RPMI8226 (cell line): ENCODE data around the gene CRAMP1.

ENCODE experiments used
- DNase-seq: peaks from one replicate; pipeline ENCODE4 v3.0.0-alpha.2; 2015

The CRAMP1 gene

DNA sequence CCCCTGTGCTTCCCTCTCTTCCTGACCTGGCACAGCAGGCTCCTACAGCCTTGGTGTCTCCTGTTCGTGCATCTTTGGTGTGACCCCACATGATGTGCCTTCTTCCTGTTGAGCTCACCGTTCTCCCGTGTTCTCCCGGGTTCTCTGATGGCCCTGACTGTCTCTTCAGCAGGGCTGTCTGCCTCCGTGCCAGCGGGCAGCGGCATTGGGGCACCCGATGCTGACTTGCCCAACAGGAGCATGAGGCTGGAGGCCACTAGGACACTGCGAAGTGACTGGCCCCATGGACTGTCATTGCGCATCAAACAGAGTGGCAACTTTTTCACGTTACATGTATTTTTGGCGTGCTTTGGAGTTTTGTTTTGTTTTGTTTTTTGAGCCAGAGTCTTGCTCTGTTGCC is 22.4 kb downstream of the CRAMP1 start:
- DNase-seq, result no peak

DNA sequence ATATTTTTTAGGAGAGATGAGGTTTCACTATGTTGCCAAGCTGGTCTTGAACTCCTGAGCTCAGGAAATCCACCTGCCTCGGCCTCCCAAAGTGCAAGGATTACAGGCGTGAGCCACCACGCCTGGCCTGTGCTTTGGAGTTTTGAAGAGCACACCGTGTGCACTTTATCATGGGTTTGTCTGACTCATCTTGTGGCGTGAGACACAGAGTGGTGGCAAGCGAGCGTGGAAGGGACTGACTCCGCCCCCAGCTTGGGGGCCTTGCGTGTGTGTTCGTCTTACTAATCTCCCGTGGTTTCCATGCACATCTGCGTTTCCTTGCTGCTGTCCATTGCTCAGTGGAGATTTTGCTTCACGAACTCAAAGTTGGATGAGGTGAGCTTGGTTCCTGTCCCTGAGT is 22.9 kb downstream of the CRAMP1 start:
- DNase-seq, result no peak

DNA sequence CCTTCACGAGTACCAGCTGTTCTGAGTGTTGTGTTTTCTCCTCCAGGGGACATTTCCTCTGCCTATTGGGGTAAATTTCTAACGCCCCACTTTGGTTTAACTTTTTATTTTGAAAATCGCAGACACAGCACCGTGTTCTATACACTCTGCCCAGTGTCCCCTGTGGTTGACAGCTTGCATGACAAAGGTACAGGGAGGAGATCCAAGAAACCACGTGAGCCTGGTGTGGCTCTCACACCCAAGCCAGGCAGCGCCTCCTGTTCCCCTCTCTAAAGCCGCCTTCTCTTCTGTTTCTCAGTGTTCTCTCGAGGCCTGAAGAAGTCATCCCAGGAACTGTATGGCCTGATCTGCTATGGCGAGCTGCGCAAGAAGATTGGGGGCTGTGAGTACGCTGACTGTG is 25.4 kb downstream of the CRAMP1 start:
- no peak for DNase-seq

DNA sequence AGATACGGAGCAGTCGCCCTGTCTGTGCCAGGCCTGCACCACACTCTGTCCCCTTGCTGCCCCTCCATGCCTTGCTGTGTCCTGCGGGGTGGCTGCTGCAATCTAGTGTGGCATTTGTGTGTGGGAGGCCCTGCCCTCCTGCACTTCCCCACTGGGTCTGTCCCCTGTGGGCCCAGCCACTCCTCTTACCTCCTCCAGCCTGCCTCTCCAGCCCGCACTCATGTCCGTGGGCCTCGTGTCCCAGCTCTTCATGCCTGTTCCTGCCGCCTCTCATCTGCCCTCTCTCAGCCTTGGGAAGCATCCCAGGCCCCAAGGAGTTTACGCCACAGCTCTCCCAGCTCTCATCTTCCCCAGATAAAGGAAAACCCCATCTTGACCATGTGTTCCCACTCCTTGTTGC is 26.6 kb downstream of the CRAMP1 start:
- no peak for DNase-seq

DNA sequence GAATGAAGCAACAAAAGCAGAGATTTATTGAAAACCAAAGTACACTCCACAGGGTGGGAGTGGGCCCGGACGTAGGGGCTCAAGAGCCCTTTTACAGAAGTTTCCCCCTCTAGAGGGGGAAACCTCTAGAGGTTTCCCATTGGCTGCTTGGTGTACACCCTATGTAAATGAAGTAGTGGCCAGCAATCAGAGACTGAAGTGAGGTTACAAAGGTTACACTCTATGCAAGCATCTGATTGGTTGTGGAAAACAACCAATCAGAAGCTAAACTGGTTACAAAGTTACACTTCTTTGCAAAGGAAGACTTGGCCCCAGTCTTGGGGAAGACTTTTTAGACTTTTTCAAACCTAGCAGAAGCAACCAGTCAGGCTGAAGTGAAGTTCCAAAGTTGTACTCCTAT is 27.1 kb downstream of the CRAMP1 start:
- no peak for DNase-seq

DNA sequence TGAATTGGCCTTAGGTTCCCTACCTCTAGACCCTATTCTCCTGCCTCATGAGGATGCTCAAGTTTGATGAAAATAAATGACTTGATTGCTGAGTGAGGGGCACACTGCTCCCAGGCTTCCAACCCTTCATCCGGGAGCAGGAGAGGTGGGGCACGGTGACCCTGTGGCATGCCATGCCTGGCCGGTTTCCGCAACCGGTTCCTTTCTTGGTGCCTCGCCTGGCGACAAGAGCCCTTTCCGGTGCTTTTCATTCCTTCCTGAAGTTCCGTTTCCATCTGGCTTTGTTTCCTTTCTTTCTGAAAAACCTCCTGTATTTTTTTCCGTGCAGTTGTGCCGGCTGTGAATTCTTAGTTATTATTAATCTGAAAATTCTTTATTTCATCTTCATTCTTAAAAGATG is 27.7 kb downstream of the CRAMP1 start:
- no peak for DNase-seq

DNA sequence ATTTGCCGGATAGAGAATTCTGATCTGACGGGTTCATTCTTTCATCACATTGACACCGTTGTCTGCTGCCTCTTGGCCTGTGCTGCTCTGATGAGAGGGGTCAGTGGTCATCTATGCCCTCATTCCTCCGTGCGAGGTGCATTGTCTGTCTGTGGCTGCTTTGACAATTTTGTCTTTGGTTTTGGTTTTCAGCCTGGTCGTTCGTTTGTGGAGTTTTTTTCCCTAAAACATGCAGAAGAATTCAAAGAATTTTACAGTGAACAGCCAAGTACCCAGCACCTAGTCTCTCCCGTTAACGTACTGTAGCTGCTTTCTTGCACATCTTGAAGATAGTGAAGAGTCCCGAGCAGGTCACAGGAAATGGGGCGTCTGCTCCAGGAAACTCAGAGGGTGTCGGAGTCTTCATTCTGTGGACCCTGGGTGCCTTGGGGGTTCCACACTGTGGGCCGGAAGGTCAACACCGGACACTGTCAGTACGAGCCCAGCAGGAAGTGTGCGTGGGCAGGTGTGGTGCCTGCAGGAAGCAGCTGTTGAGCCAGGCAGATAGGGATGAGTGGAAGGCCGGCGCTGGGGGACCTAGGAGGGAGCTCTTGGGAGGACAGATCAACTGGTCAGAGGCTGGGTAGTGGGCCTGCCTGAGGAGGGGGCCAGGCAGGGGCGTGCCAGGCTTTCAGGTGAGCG is 28.2 kb downstream of the CRAMP1 start:
- DNase-seq, result no peak

DNA sequence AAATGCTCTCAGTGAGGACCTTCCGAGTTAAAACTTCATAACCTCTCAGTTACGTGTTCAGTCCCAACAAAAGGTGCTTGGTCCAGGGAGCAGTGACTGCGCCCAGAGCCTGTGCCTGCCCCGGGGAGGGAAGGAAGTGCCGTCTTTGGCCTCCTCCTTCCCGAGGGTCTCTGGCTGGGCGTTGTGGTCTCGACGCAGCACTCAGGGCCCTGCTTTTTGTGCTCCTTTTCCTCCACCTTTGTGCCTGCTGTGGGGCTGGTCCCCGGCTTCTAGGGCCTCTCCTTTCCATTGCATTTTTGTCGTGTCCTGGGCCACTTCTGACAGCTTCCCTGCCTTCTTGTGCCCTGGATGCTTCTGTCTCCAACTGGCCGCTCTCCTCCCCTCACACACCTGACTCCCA is 29.1 kb downstream of the CRAMP1 start:
- no peak for DNase-seq

DNA sequence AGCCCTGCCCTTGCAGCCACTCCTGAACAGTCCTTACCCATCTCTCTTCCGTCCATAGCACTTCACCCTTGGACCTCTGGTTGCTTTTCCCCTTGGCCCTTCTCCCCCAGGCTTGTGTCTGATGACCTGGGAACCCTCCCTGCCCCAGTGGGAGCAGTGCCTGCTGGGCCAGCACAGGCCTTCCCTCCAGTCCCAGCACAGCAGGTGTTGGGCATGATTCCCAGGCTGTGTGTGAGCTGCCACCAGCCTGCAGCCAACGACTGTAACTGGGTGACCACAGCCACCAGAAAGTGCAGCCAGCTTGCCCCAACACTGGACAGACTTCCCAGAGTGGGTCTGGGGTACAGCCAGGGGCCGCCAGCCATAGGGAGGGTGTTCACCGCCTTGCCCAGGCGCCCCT is 30.0 kb downstream of the CRAMP1 start:
- no peak for DNase-seq

DNA sequence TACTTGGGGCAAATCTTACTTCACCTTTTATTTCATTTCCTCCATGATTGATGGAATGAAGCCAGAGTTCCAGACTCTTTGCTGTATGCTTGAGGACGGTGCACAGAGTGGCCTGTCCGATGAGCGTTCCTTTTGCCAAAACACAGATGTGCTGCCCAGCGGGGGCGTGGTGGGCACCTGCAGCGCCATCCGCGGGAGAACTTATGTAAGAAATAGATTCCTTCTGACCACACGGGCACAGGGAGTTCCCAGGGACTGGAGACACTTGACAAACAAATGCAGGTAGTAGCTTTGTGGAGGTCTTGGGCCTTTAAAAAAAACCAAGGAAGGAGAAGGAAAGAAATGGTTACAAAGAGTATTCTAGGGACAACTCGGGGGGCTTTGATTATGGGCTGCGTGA is 30.6 kb downstream of the CRAMP1 start:
- no peak for DNase-seq

DNA sequence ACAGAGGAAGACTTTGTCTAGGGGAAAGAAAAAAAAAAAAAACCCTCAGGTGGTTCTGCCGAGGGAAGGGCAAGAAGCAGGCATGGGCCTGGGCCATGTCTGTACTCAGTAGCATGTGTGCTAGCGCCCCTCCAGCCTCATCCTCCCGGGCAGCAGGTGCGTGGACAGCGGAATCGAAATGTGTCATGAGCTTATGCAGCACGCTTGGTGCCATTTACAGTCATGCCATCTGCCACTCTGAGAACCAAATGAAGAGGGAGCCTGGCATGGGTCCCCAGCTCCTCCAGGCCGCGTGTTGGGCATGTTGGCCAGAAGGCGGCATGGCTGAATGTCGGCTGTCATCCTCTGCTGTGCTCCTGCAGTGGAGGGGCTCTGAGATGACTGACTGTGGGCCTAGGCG is 31.4 kb downstream of the CRAMP1 start:
- DNase-seq, result no peak

DNA sequence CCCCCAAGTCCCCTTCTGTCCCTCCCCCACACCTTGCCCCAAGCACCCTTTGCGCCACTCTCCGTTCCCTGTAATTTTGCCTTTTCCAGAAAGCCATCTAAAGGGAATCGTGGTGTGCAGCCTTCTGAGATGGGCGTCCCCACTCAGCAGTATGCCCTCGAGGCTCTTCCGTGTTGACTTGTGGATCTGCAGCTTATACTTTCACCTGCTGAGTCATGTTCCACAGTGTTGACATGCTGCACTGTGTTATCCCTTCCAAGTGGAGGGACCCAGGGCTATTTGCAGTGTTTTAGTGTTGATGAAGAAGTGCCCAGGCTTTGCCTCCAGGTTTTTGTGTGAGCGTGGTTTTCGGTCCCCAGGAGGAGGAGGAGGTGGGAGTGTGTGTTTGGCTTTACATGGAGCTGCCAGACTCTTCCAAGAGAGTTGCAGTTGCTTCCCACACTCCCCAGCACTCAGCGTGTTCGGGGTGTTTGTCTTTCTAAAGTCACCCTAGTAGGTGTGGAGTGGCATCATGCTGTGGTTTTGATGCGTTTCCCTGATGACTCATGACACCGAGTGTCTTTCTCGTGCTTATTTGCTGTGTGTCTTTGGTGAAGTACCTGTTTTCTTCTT is 33.9 kb downstream of the CRAMP1 start:
- DNase-seq, result no peak

DNA sequence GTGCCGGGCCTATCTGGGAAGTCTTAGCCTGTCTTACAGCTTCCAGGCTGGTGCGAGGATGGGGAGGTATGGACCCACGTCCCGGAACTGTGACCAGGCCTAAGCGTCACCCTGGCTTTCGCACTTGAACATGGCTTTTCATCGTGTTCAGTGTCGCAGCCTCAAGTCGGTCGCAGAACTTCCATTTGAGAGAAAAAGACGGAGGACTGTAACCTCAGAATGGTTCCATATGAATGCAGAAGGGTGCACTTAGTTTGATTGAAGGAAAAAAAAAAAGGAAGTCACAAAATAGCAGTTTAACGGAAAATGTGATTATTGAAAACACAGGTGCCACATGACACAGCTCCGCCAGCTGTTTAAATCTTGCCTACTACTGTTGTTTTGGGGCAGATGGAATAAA is 35.7 kb downstream of the CRAMP1 start:
- no peak for DNase-seq

DNA sequence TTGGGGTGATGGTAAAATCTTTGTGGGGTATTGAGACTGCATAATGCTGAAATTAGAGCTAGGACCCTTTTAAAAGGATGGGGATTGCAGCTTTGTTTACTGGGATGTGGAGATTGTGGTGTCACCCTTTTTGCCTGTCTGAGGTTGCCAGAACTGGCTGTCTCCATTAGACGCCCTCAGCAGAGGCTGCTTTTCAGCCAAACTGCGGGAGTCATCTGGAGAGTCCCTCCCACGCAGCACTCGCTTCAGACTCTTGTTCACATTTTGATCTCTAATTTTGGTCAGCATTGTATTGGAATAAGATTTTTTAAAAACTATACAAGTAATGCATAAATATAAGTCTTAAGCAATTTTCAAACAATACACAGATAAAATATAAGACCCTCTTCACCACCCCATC is 38.0 kb downstream of the CRAMP1 start:
- no peak for DNase-seq

DNA sequence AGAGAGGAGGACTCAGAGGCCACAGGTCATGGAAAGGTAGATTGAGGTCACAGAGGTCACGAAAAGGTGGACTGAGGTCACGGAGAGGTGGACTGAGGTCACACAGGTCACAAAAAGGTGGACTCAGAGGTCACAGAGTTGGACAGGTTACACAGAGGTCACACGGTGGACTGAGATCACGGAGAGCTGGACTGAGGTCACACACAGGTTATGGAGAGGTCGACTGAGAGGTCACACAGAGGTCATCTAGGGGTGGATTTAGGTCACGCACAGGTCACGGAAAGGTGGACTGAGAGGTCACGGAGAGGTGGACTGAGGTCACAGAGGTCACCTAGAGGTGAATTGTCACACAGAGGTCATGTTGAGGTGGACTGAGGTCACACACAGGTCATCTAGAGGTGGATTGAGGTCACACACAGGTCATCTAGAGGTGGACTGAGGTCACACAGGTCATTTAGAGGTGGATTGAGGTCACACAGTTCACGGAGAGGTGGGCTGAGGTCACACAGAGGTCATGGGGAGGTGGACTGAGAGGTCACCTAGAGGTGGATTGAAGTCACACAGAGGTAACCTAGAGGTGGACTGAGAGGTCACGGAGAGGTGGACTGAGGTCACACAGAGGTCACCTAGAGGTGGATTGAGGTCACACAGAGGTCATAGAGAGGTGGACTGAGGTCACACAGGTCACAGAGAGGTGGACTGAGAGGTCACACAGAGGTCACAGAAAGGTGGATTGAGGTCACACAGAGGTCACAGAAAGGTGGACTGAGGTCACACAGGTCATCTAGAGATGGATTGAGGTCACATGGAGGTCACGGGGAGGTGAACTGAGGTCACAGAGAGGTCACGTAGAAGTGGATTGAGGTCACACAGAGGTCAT is 39.2 kb downstream of the CRAMP1 start:
- DNase-seq, result peak; percentile 16

DNA sequence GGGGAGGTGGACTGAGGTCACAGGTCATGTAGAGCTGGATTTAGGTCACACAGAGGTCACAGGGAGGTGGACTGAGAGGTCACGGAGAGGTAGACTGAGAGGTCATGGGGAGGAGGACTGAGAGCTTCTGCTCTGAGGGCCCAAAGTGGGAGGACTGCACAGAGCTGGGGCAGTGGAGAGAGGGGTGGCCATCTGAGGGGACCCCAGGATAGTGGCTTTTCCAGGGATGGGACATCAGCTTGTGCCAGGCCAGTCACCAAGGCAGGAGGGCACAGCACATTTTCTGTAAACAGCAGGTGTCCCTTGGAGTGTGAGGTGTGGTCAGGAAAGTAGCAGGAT is 39.8 kb downstream of the CRAMP1 start:
- DNase-seq, result no peak

DNA sequence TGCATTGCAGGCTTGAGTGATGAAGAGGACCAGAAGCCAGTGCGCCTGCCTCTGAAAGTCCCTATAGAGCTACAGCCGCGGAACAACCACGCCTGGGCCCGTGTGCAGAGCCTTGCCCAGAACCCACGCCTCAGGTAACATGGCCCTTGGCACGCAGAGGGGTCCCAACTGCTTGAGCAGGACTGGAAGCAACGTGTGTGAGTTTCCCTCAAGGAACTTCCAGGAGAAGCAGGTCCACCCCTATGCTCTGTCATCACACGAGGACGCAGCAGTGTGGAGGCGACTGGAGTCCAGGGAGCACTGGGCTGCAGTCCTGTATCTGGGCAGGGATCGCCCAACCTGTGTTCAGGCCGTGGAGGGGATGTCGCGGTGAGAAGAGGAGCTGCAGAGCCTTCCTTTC is 40.9 kb downstream of the CRAMP1 start:
- no peak for DNase-seq

DNA sequence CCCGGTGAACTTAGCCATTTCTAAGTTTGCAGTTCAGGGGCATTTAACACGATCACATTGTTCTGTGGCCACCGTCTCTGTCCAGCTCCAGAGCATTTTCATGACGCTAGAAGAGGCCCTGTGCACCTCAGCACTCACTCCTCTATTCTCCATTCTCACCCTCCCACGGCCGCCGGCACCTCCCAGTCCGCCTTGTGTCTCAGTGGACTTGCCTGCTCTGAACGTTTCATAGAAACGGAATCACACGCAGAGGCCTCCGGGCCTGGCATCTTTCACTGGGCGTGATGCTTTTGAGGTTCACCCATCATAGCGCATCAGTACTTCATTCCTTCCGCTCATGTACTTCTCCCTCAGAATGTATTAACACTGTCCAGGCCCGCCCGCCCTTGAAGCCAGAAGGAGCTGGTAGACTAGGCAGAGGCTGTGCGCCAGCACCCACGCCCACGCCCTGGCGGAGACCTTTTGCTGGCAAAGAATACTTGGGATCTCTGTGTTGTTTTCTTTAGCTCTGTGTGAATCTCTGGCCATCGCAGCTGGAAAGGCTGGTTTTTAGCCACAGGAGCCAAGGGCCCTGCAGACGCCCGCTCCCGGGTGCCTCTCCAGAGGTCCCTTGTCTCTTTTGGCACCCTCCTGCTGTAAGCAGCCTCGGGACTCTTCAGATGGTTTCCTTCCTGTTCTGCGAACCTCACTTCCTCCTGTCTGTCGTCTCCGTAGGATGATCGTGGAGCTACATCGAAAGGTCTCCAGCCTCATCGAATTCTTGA is 42.5 kb downstream of the CRAMP1 start:
- DNase-seq, result no peak

DNA sequence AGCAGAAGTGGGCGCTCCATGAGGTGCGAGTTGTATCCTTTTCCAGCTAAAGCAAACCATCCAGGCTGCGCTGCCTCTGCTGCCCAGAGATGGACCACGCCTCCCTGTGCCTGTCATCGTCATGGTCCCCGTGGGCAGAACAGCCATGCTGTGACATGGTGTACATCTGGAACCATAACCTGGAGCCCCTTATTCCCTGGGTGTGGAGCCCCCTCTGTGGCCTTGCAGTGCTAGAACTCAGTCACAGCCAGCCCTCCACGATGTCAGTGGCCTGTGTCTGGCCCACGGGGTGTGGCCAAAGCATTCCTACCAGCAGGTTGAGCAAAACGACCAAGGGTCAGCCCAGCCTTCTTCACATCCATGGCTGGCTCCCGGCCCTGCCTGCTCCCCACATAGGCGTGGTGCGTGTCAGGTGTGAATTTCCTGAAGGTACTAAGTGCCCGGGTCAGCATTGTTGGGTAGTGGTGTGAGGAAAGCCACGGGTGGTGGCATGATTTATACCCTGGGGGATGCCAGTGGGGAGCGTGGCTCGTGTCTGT is 43.2 kb downstream of the CRAMP1 start:
- no peak for DNase-seq

DNA sequence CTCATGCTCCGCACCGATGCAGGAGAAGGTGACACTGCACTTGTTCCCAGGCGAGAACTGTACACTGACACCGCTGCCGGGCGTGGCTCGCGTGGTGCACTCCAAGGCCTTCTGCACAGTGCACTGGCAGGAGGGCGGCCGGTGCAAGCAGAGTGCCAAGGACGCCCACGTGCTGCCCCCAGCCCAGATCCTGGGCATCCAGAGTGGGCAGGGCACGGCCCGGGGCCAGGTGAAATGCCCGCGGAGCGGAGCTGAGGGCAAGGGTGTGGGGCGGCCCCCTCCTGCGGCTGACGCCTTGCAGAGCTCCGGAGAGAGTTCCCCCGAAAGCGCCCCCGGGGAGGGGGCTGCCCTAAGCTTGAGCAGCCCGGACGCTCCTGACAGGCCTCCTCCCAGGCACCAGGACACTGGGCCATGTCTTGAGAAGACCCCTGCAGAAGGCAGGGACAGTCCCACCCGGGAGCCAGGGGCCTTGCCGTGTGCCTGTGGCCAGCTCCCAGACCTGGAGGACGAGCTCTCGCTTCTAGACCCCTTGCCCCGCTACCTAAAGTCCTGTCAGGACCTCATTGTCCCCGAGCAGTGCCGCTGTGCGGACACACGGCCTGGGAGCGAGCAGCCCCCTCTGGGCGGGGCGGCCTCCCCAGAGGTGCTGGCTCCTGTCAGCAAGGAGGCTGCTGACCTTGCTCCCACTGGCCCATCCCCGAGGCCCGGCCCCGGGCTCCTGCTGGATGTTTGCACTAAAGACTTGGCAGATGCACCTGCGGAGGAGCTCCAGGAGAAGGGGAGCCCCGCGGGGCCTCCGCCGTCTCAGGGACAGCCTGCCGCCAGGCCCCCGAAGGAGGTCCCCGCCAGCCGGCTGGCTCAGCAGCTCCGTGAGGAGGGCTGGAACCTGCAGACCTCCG is 44.0 kb downstream of the CRAMP1 start:
- no peak for DNase-seq

DNA sequence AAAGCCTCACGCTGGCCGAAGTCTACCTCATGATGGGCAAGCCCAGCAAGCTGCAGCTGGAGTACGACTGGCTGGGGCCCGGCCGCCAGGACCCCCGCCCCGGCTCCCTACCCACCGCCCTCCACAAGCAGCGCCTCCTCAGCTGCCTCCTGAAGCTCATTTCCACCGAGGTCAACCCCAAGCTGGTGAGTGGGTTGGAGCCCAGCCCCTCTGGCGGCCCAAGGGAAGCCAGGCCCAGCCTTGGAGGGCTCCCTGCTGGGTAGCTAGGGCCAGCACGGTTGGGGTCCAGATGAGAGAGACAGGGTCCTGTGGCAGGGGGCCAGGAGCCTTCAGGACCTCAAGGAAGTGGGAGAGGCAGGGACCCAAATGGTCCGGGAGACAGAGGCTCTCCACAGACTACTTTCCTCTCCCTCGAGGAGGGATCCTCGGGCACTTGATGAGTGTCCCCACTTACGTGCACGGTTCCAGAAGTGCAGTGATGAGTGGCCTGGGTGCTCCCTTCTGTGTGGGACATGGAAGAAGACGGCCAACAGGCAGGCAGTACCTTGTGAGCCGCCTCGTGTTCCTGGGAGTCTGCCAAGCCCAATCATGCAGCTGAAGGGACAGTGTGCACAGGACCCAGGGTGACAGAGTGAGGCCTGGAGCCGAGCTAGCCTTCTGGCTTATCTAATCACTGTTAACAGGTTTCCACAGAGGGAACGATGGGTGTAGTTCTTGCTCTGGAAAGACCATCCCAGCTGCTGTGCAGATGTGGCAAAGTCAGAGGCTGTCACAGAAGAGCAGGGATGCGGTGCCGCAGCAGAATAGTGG is 44.9 kb downstream of the CRAMP1 start:
- DNase-seq, result no peak
